Bronchial epithelial cell (primary cell): ENCODE measurements around the gene ROR2. TPM values are rescaled to one million over a fixed set of nuclear protein-coding genes. Genes with fewer than 3 reads are reported as not detected.
"Not testable (repeated sequence)": the region's sequence is repeated elsewhere in the genome, so short reads cannot be mapped to it uniquely, and the experiment has no call there.

ENCODE experiments used
- DNase-seq: peaks from one replicate; pipeline ENCODE4 v3.0.0-alpha.2; 2010; ENCODE audit warnings: low read depth
- FAIRE-seq: peaks from 2 replicates; lab custom pipeline; 2011; peaks lifted over from hg19 to GRCh38; lab: Jason Lieb, UNC
- H3K27me3 ChIP-seq: 2 replicates; pipeline ENCODE4 v1.5.1; 2011; ENCODE audit warnings: low read length; ENCODE audit not compliant: control insufficient read depth, insufficient read depth
- H3K36me3 ChIP-seq: 2 replicates; pipeline ENCODE4 v1.5.1; 2011; ENCODE audit warnings: low read length; ENCODE audit not compliant: control insufficient read depth, insufficient read depth
- H3K4me3 ChIP-seq: 2 replicates; pipeline ENCODE4 v1.5.1; 2011; ENCODE audit warnings: mild to moderate bottlenecking, low read depth, low read length, control low read depth
- CTCF ChIP-seq: IDR thresholded peaks from 2 replicates; pipeline ENCODE4 v1.5.1; 2011; ENCODE audit warnings: mild to moderate bottlenecking, moderate library complexity, low read length, control low read depth, inconsistent platforms; ENCODE audit not compliant: insufficient read depth, severe bottlenecking
- total RNA-seq: library from RNA; depleted of rRNA; stranded (reverse); fragments of >200 nt; gene quantifications from 2 replicates; pipeline ENCODE4 v1.2.1, GENCODE V29; 2014

ROR2 gene
- total RNA-seq, 1 donor from 2014 or later = 0.26 TPM

GRCh38 chr9:91803970-91804752, 145.9 kb downstream of the ROR2 start:
- FAIRE-seq (peak; percentile 68), DNase-seq (no peak)

GRCh38 chr9:91803151-91803940, 146.7 kb downstream of the ROR2 start:
- H3K36me3 ChIP-seq = no peaks in the 10 kb centered on the region
- no peak for DNase-seq
- FAIRE-seq = no peak
- H3K27me3 ChIP-seq = no peaks in the 10 kb centered on the region
- no peak for TF ChIP-seq CTCF
- H3K4me3 ChIP-seq = no peak overlapping the region

More at GRCh38 chr9:91803970-91804752, 145.9 kb downstream of the ROR2 start:
- Histone ChIP-seq H3K36me3 (no peaks in the 10 kb centered on the region), H3K4me3 (no peak overlapping the region), H3K27me3 (no peaks in the 10 kb centered on the region)
- TF ChIP-seq CTCF = no peak

- no peak overlapping the region for H3K4me3 ChIP-seq
- H3K27me3 ChIP-seq = no peaks in the 10 kb centered on the region
- TF ChIP-seq CTCF = no peak
- no peaks in the 10 kb centered on the region for H3K36me3 ChIP-seq
- FAIRE-seq = no peak
- DNase-seq = no peak
These were observed 147.6 kb downstream of the ROR2 start for GRCh38 chr9:91802391-91802790.

- Histone ChIP-seq H3K27me3 (no peaks in the 10 kb centered on the region), H3K36me3 (no peaks in the 10 kb centered on the region), H3K4me3 (no peak overlapping the region)
- no peak for TF ChIP-seq CTCF
- no peak for DNase-seq
- no peak for FAIRE-seq
These were observed 149.5 kb downstream of the ROR2 start for GRCh38 chr9:91800473-91801030.

GRCh38 chr9:91799113-91799744, 150.8 kb downstream of the ROR2 start:
- Histone ChIP-seq H3K36me3 (no peaks in the 10 kb centered on the region), H3K27me3 (no peaks in the 10 kb centered on the region), H3K4me3 (no peak overlapping the region)
- no peak for DNase-seq
- FAIRE-seq = peak; percentile 66
- no peak for TF ChIP-seq CTCF

GRCh38 chr9:91798273-91799112, 151.5 kb downstream of the ROR2 start:
- not testable (repeated sequence) for H3K36me3 ChIP-seq, FAIRE-seq, H3K27me3 ChIP-seq, H3K4me3 ChIP-seq, DNase-seq

GRCh38 chr9:91797517-91797916, 152.5 kb downstream of the ROR2 start:
- H3K4me3 ChIP-seq, FAIRE-seq, H3K27me3 ChIP-seq, H3K36me3 ChIP-seq, DNase-seq: not testable (repeated sequence)
